Measurements from ENCODE around the gene TANGO6.

Gene TANGO6

GRCh38 chr16:68915589-68915988, 72.3 kb downstream of the TANGO6 start:
- no peak for DNase-seq

DNA sequence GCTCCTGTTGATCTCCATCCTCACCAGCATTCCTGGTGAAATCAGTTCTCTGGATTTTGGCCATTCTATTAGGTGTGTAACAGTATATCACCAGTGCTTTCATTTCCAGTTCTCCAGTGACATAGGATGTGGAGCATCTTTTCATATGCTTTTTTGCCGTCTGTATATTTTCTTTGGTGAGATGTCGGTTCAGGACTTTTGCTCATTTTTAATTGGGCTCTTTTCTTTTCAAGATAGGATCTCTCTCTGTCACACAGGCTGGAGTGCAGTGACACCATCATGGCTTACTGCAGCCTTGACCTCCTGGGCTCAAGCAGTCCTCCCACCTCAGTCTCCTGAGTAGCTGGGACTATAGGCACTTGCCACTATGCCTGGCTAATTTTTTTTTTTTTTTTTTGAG, 74.2 kb downstream of the TANGO6 start:
- no peak for DNase-seq

GRCh38 chr16:68920349-68920748, 77.0 kb downstream of the TANGO6 start:
- no peak for DNase-seq

DNA sequence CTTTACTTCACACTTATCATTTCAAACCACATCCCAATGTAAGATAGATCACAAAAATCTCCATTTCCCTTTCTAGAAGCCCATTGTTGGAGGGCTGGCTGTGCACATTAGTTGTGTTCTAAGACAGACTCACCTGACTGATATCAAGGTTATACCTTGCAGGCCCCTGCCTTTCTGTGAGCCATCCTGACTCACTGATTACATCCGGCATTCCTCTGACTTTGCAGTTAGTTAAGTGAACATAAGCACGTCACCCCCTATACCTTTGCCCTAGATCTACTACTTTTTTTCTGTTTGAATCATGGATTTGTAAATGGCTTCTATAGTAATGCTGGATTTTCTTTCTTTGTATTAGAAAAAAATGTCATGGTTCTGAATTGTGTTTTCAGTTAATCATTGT, 78.3 kb downstream of the TANGO6 start:
- no peak for DNase-seq

- no peak for DNase-seq
Observed at GRCh38 chr16:68923116-68923515, 79.8 kb downstream of the TANGO6 start.

GRCh38 chr16:68927018-68927417, 83.7 kb downstream of the TANGO6 start:
- DNase-seq: no peak

GRCh38 chr16:68931196-68931595, 87.9 kb downstream of the TANGO6 start:
- no peak for DNase-seq

DNA sequence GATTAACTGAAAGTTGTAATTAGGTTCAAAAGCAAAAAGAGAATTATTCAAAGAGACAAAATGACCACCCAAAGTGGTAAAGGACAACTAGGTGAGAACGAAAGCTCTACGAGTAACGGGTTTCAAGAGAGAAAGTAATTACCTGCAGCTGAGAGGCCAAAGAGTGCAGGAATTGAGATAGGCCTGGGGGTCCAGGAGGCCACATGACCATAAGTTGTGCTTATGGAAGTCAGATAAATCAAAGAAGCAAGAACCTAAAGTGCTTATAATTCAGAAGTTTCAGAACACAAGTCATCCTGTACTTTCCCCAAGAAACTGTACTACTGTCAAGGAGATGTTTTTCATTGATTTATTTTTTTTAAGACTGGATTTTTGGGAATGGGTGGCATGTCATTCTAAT, 91.1 kb downstream of the TANGO6 start:
- DNase-seq: no peak

- no peak for DNase-seq
Observed at GRCh38 chr16:68935008-68935407, 91.7 kb downstream of the TANGO6 start.

DNA sequence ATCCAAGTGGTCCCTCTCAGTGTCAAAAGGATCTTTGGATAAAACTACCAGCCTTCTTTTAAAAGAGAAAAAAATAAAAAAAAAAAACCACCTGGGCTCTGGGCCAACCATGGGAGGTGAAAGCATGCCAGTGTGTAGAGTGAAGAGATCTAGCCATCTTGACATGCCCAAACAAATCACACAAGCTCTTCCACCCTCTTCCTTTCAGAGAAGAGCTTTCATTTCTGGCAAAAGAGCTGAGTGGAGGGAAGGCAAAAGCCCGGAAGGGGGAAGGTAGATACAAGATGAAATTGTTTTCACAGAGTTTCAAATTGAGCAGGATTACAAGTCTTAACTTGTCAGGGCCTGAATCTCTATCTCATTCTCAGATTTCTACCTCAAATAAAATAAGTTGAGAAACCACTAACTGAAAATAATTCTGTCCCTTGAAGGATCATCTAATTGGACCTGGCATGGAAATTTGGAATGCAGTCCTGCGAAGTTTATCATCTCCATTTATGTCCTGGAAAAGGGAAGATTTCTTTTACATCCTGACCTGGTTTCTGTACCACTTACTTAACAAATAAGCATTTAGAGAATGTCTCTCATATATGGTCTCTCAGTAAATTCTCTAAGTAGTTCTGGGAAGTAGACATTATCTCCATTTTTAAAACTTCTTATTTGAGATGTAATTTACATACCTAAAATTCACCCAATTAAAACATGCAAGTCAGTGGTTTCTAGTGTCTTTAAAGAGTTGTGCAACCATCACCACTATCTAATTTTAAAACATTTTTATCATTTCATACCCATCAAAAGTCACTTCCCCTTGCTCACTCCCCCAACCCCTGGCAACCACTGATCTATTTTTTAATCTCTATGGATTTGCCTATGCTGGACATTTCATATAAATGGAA, 93.7 kb downstream of the TANGO6 start:
- no peak for DNase-seq

GRCh38 chr16:68939692-68940320, 96.5 kb downstream of the TANGO6 start:
- DNase-seq: no peak

GRCh38 chr16:68940816-68941215, 97.5 kb downstream of the TANGO6 start:
- no peak for DNase-seq

DNA sequence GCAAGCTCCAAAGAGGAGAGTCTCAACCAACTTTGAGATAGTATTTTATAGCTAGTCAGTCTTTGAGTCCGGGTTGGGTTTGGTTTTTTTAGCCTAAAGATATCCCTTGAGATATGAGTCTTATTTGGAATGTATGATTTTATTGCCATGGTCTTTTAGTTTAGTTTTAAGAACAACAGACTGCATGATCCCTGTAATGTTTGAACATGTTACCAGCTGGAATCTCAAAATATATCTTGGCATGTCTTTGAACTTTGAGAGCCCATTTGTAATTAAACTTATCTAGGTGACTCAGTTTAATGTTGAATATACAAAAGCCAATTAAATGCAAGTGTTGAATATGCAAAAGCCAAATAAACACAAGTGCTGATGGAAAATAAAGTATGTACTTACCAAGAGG, 100.6 kb downstream of the TANGO6 start:
- DNase-seq: no peak

- no peak for DNase-seq
Observed at GRCh38 chr16:68948230-68948910, 105.0 kb downstream of the TANGO6 start.

- no peak for DNase-seq
Observed at GRCh38 chr16:68951991-68952877, 108.9 kb downstream of the TANGO6 start.

GRCh38 chr16:68954911-68955635, 111.7 kb downstream of the TANGO6 start:
- DNase-seq: no peak

DNA sequence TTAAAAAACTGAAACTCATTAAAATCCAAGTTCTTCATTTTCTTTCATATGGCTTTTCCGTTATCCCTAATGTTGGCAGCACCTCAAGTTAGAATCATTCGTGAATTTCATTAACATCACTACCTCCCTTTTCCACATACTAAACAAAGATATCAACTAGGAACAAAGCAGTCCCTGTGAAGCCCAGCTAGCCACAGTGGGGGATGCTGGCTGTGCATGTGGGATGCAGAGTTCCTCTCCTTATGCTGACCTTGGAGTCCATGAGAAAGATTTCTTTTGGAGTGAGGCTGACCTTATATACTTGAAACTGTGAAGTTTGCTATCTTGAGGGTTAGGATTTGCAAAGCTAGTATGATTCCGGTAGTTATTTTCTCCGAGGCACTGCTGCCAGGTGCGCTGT, 117.6 kb downstream of the TANGO6 start:
- no peak for DNase-seq

- DNase-seq: no peak
Observed at GRCh38 chr16:68961778-68962402, 118.6 kb downstream of the TANGO6 start.

GRCh38 chr16:68969338-68969737, 126.0 kb downstream of the TANGO6 start:
- no peak for DNase-seq

DNA sequence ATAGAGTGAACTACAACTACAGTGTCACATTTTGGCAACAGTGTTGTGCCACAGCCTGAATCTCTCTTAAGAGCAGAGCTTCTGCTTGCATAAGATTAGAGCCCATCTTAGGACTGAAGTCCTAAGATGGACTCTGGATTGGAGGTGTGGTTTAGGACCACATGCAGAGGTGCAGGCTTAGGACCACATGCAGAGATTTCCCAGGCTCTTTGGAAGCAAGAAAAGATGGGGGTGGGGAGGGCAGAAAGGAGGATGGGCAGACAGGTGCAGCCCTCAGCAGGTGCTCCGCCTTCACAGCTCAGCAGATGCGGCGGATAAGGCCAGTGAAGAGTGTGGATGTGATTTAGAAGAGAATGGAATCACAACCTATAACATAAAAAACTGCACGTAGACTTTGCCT, 128.7 kb downstream of the TANGO6 start:
- no peak for DNase-seq

DNA sequence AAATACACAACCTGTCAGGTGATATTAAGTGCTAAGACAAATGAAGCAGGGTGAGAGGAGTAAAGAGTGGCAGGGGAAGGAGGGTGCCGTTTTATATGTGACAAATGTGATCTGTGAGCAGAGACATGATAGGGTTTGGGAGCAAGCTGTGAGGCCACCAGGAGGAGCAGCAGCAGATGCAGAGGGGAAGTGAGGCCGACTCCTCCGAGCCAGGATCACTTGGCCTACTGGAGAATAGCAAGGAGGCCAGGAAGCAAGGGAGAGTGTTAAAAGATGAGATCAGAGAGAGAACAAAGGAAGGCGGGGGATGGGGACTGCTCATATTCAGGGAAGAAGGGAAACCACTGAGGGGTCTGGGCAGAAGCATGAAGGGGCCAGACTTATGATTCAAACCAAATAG, 129.4 kb downstream of the TANGO6 start:
- DNase-seq: no peak

All from activated CD8-positive, alpha-beta memory T cell treated with anti-CD3 and anti-CD28 coated beads, Interleukin-2, amount 50 U/mL, for 4 hours (primary cell).